Subcutaneous adipose tissue (tissue), 4 donors: ENCODE measurements around the gene ARID1A. TPM values are rescaled to one million over a fixed set of nuclear protein-coding genes. Genes with fewer than 3 reads are reported as not detected.

Source experiments
- total RNA-seq, 4 donors: library from RNA; depleted of rRNA; stranded (reverse); fragments of >200 nt; gene quantifications; one replicate each; pipeline ENCODE4 v1.1.0, GENCODE V29; 2016
- TF ChIP-seq, protein P1 (sequence below): fragments of 450-650 bp; IDR thresholded peaks from one replicate; pipeline ENCODE4 v1.5.1; 2016; ENCODE audit warnings: low read depth, mild to moderate bottlenecking, control low read depth, antibody characterized with exemption, moderate library complexity

Gene ARID1A
- total RNA-seq, 4 donors from 2014 or later: 25.1 to 50.7 (median 31.3) TPM

DNA sequence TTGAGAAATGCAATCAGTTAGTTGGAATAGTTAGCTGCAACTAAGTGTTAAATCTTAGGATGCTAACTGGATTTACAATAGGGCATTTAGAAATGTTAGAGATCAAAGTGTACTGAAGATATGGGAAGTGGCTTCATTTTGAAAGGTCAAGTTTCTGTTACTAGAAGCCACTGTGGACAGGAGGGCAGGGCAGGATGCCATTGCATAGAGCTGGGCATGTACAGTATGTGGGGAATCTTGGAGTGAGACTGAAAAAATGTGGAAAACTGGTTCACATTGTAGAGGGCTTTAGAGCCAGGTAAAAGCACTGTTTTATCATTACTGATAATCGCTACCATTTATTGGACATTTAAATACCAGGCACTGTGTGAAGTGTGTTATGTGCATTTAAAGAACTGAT, 31.0 kb downstream of the ARID1A start:
- TF ChIP-seq, protein P1, sequence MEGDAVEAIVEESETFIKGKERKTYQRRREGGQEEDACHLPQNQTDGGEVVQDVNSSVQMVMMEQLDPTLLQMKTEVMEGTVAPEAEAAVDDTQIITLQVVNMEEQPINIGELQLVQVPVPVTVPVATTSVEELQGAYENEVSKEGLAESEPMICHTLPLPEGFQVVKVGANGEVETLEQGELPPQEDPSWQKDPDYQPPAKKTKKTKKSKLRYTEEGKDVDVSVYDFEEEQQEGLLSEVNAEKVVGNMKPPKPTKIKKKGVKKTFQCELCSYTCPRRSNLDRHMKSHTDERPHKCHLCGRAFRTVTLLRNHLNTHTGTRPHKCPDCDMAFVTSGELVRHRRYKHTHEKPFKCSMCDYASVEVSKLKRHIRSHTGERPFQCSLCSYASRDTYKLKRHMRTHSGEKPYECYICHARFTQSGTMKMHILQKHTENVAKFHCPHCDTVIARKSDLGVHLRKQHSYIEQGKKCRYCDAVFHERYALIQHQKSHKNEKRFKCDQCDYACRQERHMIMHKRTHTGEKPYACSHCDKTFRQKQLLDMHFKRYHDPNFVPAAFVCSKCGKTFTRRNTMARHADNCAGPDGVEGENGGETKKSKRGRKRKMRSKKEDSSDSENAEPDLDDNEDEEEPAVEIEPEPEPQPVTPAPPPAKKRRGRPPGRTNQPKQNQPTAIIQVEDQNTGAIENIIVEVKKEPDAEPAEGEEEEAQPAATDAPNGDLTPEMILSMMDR: no peak

GRCh38 chr1:26727476-26727875, 31.7 kb downstream of the ARID1A start:
- TF ChIP-seq, protein P1: no peak

- TF ChIP-seq, protein P1: no peak
These were observed 32.8 kb downstream of the ARID1A start for GRCh38 chr1:26728645-26729044.

DNA sequence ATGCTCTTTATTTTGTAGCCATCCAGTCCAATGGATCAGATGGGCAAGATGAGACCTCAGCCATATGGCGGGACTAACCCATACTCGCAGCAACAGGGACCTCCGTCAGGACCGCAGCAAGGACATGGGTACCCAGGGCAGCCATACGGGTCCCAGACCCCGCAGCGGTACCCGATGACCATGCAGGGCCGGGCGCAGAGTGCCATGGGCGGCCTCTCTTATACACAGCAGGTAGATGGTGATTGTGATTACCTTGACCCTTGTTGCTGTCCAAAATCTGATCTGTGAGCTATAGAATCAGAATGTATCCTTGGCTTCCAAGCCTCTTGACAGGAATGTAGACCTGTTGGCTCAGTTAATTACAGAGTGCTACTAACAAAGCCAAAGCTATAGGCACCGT, 33.8 kb downstream of the ARID1A start:
- TF ChIP-seq, protein P1: no peak

- TF ChIP-seq, protein P1: no peak
These were observed 34.9 kb downstream of the ARID1A start for GRCh38 chr1:26730695-26731094.

DNA sequence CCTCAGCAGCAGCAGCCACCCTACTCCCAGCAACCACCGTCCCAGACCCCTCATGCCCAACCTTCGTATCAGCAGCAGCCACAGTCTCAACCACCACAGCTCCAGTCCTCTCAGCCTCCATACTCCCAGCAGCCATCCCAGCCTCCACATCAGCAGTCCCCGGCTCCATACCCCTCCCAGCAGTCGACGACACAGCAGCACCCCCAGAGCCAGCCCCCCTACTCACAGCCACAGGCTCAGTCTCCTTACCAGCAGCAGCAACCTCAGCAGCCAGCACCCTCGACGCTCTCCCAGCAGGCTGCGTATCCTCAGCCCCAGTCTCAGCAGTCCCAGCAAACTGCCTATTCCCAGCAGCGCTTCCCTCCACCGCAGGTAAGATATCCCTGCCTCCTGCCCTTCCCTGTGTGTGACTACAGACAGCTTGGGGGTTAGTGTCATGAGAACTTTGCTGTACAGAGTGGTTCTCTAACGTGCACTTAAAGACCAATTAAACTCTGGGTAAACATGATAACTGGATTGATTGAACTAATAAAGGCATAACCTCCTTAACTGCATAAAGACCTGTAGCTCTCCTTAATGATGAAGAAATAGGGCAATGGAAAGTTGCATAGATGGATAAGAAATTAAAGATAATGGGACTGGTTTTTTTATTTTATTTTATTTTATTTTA, 35.6 kb downstream of the ARID1A start:
- TF ChIP-seq, protein P1: no peak

GRCh38 chr1:26733392-26733791, 37.6 kb downstream of the ARID1A start:
- TF ChIP-seq, protein P1: no peak
